ENCODE results near the gene TRIM67.

TRIM67 gene

DNA sequence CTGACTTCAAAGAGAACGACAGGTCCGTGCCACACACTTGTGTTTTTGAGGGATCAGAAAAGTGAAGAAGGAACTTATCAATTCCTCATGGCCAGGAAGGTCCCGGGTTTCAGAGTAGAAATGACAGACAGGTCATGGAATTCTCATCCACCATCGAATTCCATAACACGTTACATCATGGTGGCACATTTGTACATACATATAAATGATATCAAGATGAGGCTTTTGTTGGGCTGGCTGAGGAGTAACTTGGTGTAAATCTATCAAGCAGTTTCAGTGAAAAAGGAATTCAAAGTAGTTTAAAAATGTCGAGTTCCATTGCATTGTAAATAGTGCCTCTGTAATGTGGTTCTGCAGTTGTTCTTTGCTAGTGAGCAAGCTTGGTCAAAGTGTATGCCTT, 56.2 kb downstream of the TRIM67 start:
- TF ChIP-seq, protein P1, sequence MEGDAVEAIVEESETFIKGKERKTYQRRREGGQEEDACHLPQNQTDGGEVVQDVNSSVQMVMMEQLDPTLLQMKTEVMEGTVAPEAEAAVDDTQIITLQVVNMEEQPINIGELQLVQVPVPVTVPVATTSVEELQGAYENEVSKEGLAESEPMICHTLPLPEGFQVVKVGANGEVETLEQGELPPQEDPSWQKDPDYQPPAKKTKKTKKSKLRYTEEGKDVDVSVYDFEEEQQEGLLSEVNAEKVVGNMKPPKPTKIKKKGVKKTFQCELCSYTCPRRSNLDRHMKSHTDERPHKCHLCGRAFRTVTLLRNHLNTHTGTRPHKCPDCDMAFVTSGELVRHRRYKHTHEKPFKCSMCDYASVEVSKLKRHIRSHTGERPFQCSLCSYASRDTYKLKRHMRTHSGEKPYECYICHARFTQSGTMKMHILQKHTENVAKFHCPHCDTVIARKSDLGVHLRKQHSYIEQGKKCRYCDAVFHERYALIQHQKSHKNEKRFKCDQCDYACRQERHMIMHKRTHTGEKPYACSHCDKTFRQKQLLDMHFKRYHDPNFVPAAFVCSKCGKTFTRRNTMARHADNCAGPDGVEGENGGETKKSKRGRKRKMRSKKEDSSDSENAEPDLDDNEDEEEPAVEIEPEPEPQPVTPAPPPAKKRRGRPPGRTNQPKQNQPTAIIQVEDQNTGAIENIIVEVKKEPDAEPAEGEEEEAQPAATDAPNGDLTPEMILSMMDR (conservative IDR thresholded peaks at IDR 0.05) = no peak

DNA sequence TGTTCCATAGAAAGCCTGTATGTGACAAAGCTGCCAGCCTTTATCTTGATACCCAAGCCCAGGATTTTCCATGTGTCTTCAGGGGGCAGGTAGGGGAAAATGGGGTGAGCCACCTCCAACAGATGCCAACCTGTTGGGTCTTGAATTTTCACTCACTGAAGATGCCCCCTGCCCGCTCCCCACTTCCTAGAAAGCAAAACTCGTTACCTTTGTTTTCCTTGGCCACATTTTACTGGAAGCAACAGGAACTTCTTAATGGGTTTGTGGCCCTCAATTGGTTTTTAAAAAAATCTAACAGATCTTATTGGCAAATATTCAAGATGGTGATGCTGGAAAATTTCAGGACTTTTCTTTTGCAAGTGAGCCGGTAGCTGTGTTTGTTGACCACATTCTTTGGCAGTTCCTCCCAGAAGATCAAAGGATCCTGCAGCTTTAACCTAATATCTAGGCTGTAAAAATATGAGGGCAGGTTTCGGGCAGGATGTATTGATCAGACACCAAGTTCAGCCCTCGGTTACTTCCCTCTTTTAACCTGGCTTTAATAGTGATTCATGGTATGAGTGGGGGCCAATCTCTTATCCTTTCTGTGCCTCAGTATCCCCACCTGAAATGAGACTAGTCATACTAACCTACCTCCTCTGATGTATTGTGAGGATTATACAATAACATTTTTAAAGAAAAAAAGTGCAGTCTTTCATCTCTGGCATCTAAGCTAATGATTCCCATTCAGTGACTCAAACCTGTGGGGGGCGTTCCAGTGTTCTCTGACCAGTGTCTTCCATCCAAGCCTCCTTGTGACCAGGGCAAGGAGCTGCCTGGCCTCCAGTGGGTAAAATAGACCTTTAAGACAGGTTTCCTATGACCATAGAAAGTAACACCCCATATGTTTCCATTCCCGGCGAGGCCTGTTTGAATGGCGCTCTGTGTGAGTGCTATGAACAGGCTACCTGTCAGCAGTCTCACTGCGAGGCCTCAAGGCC, 57.9 kb downstream of the TRIM67 start:
- peak overlapping the region; percentile 7; the same call in 1 of the 2 replicates for H3K27ac ChIP-seq

More for the DNA sequence above, 56.2 kb downstream of the TRIM67 start:
- no peak overlapping the region for H3K27ac ChIP-seq

DNA sequence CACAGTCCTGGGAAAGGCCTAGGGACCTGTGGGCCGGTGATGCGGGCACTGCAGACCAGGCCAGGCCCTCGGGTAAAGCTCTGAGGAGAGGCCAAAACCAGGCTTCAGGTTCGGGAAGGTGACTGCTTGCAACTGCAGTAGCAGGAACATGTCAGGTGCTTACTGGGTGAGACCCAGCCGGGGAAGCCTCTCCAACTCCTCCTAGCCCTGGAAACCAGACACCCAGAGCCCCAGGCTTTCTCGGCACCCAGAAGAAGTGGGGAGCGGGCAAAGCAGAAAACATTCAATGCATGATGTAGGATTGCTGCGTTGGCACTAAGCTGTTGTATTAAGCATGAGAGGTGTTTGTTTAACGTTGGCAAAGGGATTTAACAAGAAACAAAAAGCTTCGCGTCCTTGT, 58.9 kb downstream of the TRIM67 start:
- TF ChIP-seq, protein P1 (conservative IDR thresholded peaks at IDR 0.05) = no peak
- H3K27ac ChIP-seq = no peak overlapping the region; the same call in 1 of the 2 replicates

More for the DNA sequence above, 57.9 kb downstream of the TRIM67 start:
- TF ChIP-seq, protein P1 (conservative IDR thresholded peaks at IDR 0.05) = no peak

DNA sequence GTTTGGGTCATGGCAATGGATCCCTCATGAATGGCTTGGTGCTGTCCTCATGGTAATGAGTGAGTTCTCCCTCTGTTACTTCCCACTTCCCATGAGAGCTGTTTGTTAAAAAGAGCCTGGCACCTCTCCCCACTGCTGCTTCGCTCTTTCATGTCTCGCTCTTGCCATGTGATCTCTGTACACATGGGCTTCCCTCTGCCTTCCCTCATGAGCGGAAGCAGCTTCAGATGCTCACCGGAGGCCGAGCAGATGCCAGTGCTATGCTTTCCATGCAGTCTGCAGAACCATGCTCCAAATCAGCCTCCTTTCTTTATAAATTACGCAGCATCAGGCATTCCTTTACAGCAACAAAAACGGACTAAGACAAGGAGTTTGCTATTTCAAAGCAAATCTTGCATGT, 64.3 kb downstream of the TRIM67 start:
- TF ChIP-seq, protein P1 (conservative IDR thresholded peaks at IDR 0.05) = no peak

DNA sequence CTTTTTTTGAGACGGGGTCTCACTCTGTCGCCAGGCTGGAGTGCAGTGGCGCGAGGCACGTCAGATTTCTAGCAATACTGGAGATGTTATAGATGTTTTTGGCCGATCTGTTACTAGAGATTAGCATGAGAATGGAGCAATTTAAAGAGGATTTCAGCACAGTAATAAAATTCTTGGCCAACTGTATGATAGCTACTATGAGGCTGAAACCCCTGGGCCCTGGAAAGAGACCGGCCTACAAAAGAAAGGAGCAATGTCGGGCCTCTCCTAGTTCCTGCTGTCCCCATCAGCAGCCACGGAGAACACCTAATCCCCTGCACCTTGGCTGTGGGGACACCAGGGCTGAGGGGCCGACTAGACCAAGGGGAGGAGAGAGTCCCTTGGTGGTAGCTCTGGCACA, 69.7 kb downstream of the TRIM67 start:
- TF ChIP-seq, protein P1 (conservative IDR thresholded peaks at IDR 0.05) = no peak

More for the DNA sequence above, 64.3 kb downstream of the TRIM67 start:
- H3K27ac ChIP-seq = no peak overlapping the region

DNA sequence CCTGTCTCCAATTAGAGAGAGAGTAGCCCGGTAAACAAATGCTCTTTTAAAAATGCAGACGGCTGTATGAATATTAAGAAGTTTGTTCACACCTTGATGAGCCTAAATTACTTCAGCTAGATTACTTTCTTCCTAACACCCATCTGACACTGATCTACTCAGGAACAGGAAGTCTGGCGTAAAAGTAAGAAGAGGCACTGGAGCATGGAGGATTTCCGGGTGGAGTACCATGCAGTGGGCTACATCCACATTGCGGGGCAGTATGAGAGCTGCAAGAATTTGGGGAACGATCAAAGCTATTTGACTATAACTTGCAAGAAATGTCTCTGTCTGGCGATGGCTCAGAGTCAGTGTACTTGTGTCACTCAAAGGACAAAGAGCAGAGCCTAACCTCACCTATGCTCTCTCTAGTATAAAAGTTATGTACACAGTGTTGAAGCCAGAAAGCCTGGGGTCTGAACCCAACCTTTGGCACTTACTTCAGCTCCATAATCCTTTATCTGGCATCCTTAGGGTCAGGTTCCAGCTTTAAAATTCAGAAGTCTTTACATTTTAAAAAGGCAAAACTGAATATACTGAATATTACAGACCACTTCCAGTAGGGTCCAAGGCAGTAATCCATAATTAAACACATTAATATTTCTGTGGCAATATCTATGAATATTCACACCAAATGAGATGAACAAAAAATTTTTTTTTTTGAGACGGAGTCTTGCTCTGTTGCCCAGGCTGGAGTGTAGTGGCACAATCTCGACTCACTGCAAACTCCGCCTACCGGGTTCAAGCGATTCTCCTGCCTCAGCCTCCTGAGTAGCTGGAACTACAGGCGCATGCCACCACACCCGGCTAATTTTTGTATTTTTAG, 71.2 kb downstream of the TRIM67 start:
- peak overlapping the region; percentile 73 for H3K27ac ChIP-seq
- TF ChIP-seq, protein P1 (conservative IDR thresholded peaks at IDR 0.05) = no peak

More for the DNA sequence above, 69.7 kb downstream of the TRIM67 start:
- H3K27ac ChIP-seq = no peak overlapping the region

Measured in VCaP (cell line).